Omental fat pad (tissue), 4 donors: ENCODE measurements around the gene SHTN1. TPM values are rescaled to one million over a fixed set of nuclear protein-coding genes. Genes with fewer than 3 reads are reported as not detected.

Experiments used
- ATAC-seq: fragments of 150-250 bp; one replicate; pipeline ENCODE4 v1.9.1; 2016; ENCODE audit warnings: mild to moderate bottlenecking, moderate library complexity; ENCODE audit not compliant: low FRiP score
- DNase-seq: peaks from one replicate; pipeline ENCODE4 v3.0.0-alpha.2; 2019; ENCODE audit warnings: low spot score
- CTCF ChIP-seq, 3 donors: fragments of 450-650 bp; IDR thresholded peaks; one replicate each; pipeline ENCODE4 v1.5.1; 2016 to 2017; ENCODE audit warnings: antibody characterized with exemption in 3 of 3, mild to moderate bottlenecking in 3 of 3, moderate library complexity in 2 of 3
- total RNA-seq, 4 donors: library from RNA; depleted of rRNA; stranded (reverse); fragments of >200 nt; gene quantifications; one replicate each; pipeline ENCODE4 v1.1.0, GENCODE V29; 2016

SHTN1 gene
- total RNA-seq, 4 donors from 2014 or later = 6.3 to 29.9 (median 13.9) TPM

GRCh38 chr10:116952729-116953128, 52.3 kb downstream of the SHTN1 start:
- ATAC-seq (no peak), DNase-seq (no peak)
- TF ChIP-seq CTCF (IDR thresholded peaks at IDR 0.05) = no peak

DNA sequence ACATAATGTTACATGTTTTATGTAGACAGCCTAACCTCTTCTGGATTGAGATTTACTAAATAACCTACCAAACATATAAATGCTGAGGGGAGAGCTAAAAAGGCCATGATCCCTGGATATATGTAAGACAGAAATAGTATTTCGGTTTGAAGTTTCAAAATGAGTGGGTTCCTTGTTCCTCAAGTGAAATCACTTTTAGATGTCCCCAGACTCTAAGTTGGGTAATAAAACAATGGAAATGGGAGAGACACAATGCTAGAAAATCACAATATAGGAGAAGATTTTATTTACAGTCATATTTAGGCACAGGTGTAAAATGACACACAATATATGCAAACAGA, 56.5 kb downstream of the SHTN1 start:
- ATAC-seq (no peak), DNase-seq (no peak)
- no peak for TF ChIP-seq CTCF (IDR thresholded peaks at IDR 0.05)

- ATAC-seq (no peak), DNase-seq (no peak)
- no peak for TF ChIP-seq CTCF (IDR thresholded peaks at IDR 0.05)
These were observed 57.0 kb downstream of the SHTN1 start for GRCh38 chr10:116947841-116948529.

GRCh38 chr10:116944911-116945310, 60.1 kb downstream of the SHTN1 start:
- DNase-seq (no peak), ATAC-seq (no peak)
- no peak for TF ChIP-seq CTCF (IDR thresholded peaks at IDR 0.05)

DNA sequence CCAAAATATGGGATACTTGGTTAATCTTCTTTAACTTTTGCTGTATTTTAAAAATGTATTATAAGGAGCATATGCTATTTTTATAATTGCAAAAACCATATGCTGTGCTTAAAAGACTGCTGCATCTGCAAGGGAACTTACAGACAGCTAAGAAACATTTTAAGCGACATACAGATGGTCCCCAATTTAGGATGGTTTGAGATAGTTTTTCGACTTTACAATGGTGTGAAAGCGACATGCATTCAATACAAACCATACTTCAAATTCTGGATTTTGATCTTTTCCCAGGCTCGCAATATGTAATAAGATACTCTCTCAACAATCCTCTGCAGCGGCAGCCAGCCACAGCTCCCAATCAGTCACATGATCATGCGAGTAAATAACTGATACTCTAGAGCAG, 73.2 kb downstream of the SHTN1 start:
- ATAC-seq = no peak
- TF ChIP-seq CTCF (IDR thresholded peaks at IDR 0.05) = no peak
- no peak for DNase-seq

- TF ChIP-seq CTCF (IDR thresholded peaks at IDR 0.05) = no peak
- ATAC-seq = no peak
- no peak for DNase-seq
These were observed 78.6 kb downstream of the SHTN1 start for GRCh38 chr10:116926426-116926825.

DNA sequence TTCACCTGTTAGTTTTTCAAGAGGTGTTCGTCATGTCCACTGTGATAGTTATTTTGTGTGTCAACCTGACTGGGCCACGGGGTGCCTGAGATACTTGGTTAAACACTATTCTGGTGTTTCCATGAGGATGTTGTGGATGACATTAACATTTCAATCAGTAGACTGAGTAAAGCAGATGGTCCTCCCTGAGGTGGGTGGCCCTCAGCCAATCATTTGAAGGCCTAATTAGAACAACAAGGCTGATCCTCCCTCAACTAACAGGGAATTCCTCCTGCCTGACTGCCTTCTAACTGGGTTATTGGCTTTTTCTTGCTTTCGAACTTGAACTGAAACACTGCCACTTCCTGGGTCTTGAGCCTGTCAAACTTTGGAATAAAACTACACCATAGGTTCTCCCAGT, 79.9 kb downstream of the SHTN1 start:
- DNase-seq = no peak
- no peak for TF ChIP-seq CTCF (IDR thresholded peaks at IDR 0.05)
- ATAC-seq = no peak
